Sigmoid colon (tissue), 7 donors: ENCODE measurements around the gene KLHL29. TPM values are rescaled to one million over a fixed set of nuclear protein-coding genes. Genes with fewer than 3 reads are reported as not detected.

Source experiments
- DNase-seq: peaks from one replicate; pipeline ENCODE4 v3.0.0-alpha.2; 2019
- H3K27ac ChIP-seq, 4 donors: fragments of 200-600 bp; sonication (generic); one replicate each; pipeline ENCODE4 v1.5.1; 2016 to 2019; ENCODE audit warnings: mild to moderate bottlenecking in 1 of 4
- H3K27me3 ChIP-seq, 3 donors: fragments of 200-600 bp; sonication (generic); one replicate each; pipeline ENCODE4 v1.5.1; 2019; ENCODE audit warnings: mild to moderate bottlenecking in 1 of 3
- H3K36me3 ChIP-seq, 4 donors: fragments of 200-600 bp; sonication (generic); one replicate each; pipeline ENCODE4 v1.5.1; 2016 to 2019
- H3K4me1 ChIP-seq, 4 donors: fragments of 200-600 bp; sonication (generic); one replicate each; pipeline ENCODE4 v1.5.1; 2017 to 2019
- H3K4me3 ChIP-seq, 4 donors: fragments of 200-600 bp; sonication (generic); one replicate each; pipeline ENCODE4 v1.5.1; 2017 to 2019; ENCODE audit warnings: mild to moderate bottlenecking in 2 of 4, moderate library complexity in 1 of 4
- H3K9me3 ChIP-seq, 4 donors: fragments of 200-600 bp in 3 of 4; sonication (generic) in 3 of 4; one replicate each; pipeline versions ENCODE4 v1.5.1 to v1.6.1; 2013 to 2019
- CTCF ChIP-seq, 4 experiments: fragments of 450-650 bp in 3 of 4; fragments of 200-600 bp in 1 of 4; IDR thresholded peaks; one replicate each; pipeline ENCODE4 v1.5.1; 2016 to 2019; ENCODE audit warnings: antibody characterized with exemption in 4 of 4, mild to moderate bottlenecking in 3 of 4, moderate library complexity in 2 of 4
- EP300 ChIP-seq, 4 donors: sonication (generic); formaldehyde crosslinking; IDR thresholded peaks; one replicate each; pipeline ENCODE4 v1.6.1; 2017; ENCODE audit warnings: antibody characterized with exemption in 4 of 4
- POLR2A ChIP-seq, 2 donors: fragments of 450-650 bp; IDR thresholded peaks; one replicate each; pipeline ENCODE4 v1.6.1; 2016; ENCODE audit warnings: antibody characterized with exemption in 2 of 2, mild to moderate bottlenecking in 2 of 2, moderate library complexity in 2 of 2
- POLR2AphosphoS5 ChIP-seq, 4 donors: sonication (generic); formaldehyde crosslinking; IDR thresholded peaks; one replicate each; pipeline ENCODE4 v1.6.1; 2017; ENCODE audit warnings: antibody characterized with exemption in 4 of 4
- WGBS, 2 donors: extraction: QIAGEN DNeasy Blood & Tissue Kit; methylation state at CpG; one replicate each; pipeline ENCODE4 v1.1.7; 2013; 5-methylcytosine and 5-hydroxymethylcytosine counted together
- intact Hi-C: fragments of 100-400 bp; cut with DNase I; formaldehyde crosslinking; loops from one replicate; pipeline ENCODE4 v1.15.1; 2023
- polyA plus RNA-seq, 3 donors: library from polyadenylated mRNA; stranded (reverse); fragments of 200-250 nt; gene quantifications; one replicate each; pipeline ENCODE4 v1.2.3, GENCODE V29; 2013
- total RNA-seq, 4 donors: library from RNA; depleted of rRNA; stranded (reverse); fragments of >200 nt; gene quantifications; one replicate each; pipeline ENCODE4 v1.1.0, GENCODE V29; 2016
- donor health status: healthy with polysubstance abuse.
- donor health status: Bipolar disorder and iron deficiency.
- donor health status: healthy.

Gene KLHL29
- total and polyA plus RNA-seq, 7 donors: 0.46 to 25.5 (median 6.3) TPM

GRCh38 chr2:23695890-23696751, 311.1 kb downstream of the KLHL29 start:
- peaks cover 0 to 86% (median 14%) of the 10 kb centered on the region in 4 donors for H3K36me3 ChIP-seq
- DNase-seq: peak; percentile 64
- no peak overlapping the region for H3K27ac ChIP-seq

DNA sequence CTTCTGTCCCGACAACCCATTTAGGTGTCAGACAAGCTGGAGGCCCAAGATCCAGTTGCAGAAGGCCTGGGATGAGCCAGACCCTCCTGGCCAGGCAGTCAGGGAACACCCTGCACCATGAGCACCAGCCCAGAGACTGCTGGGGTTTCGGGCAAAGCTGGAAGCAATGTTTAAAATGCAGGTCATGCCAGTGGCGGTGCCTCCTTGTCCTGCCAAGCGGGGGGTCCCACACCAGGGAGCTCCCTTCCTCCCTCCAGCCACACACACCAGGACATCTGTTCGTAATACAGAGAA, 311.7 kb downstream of the KLHL29 start:
- H3K4me3 ChIP-seq: no peak overlapping the region
- TF ChIP-seq POLR2AphosphoS5 (IDR thresholded peaks at IDR 0.05) (no peak), POLR2A (IDR thresholded peaks at IDR 0.05) (no peak), EP300 (IDR thresholded peaks at IDR 0.05) (no peak), CTCF (IDR thresholded peaks at IDR 0.05) (no peak)
- intact Hi-C loops: no loop called here
- peaks cover 0 to 80% (median 12%) of the 10 kb centered on the region in 4 donors for H3K36me3 ChIP-seq
- H3K27me3 ChIP-seq: no peaks in the 10 kb centered on the region
- H3K4me1 ChIP-seq: peaks cover 0 to 14% (median 11%) of the 10 kb centered on the region in 4 donors
- WGBS, 2 donors: 94 to 95% methylated on average over 5 of the region's 5 CpGs
- no peaks in the 10 kb centered on the region for H3K9me3 ChIP-seq
- no peak overlapping the region for H3K27ac ChIP-seq
- DNase-seq: peak; percentile 52

More at GRCh38 chr2:23695890-23696751, 311.1 kb downstream of the KLHL29 start:
- 96% methylated on average over 32 of the region's 32 CpGs for WGBS, 2 donors
- peaks cover 0 to 14% (median 11%) of the 10 kb centered on the region in 4 donors for H3K4me1 ChIP-seq
- no peaks in the 10 kb centered on the region for H3K9me3 ChIP-seq
- H3K27me3 ChIP-seq: no peaks in the 10 kb centered on the region
- TF ChIP-seq POLR2AphosphoS5 (IDR thresholded peaks at IDR 0.05): no peak
- no peak for TF ChIP-seq EP300 (IDR thresholded peaks at IDR 0.05)
- no peak for TF ChIP-seq POLR2A (IDR thresholded peaks at IDR 0.05)
- no peak for TF ChIP-seq CTCF (IDR thresholded peaks at IDR 0.05)
- intact Hi-C loops: no loop called here
- no peak overlapping the region for H3K4me3 ChIP-seq

GRCh38 chr2:23697256-23698075, 312.5 kb downstream of the KLHL29 start:
- DNase-seq: peak; percentile 58
- intact Hi-C loops: no loop called here
- Histone ChIP-seq H3K4me1 (peaks cover 0 to 14% (median 11%) of the 10 kb centered on the region in 4 donors), H3K9me3 (no peaks in the 10 kb centered on the region), H3K27me3 (no peaks in the 10 kb centered on the region), H3K4me3 (no peak overlapping the region), H3K27ac (peak overlapping the region in 1 of 4 donors; percentile 38), H3K36me3 (peaks cover 0 to 79% (median 8%) of the 10 kb centered on the region in 4 donors)
- 85 to 86% methylated on average over 12 of the region's 12 CpGs for WGBS, 2 donors
- TF ChIP-seq POLR2AphosphoS5 (IDR thresholded peaks at IDR 0.05) (no peak), EP300 (IDR thresholded peaks at IDR 0.05) (no peak), POLR2A (IDR thresholded peaks at IDR 0.05) (no peak), CTCF (IDR thresholded peaks at IDR 0.05) (no peak)

- peak; percentile 11 for DNase-seq
- no peaks in the 10 kb centered on the region for H3K27me3 ChIP-seq
- H3K4me3 ChIP-seq: no peak overlapping the region
- peak overlapping the region in 1 of 4 donors; percentile 36 for H3K27ac ChIP-seq
- H3K36me3 ChIP-seq: peaks cover 0 to 79% (median 8%) of the 10 kb centered on the region in 4 donors
- 79 to 82% methylated on average over 6 of the region's 6 CpGs for WGBS, 2 donors
- intact Hi-C loops: no loop called here
- H3K9me3 ChIP-seq: no peaks in the 10 kb centered on the region
- TF ChIP-seq CTCF (IDR thresholded peaks at IDR 0.05) (no peak), EP300 (IDR thresholded peaks at IDR 0.05) (no peak), POLR2AphosphoS5 (IDR thresholded peaks at IDR 0.05) (no peak), POLR2A (IDR thresholded peaks at IDR 0.05) (no peak)
- peaks cover 0 to 14% (median 11%) of the 10 kb centered on the region in 4 donors for H3K4me1 ChIP-seq
Observed at GRCh38 chr2:23698116-23698693, 313.2 kb downstream of the KLHL29 start.
